GM12875 (cell line): ENCODE results near the gene HDAC4.

ENCODE experiments used
- H3K4me3 ChIP-seq: one replicate; pipeline ENCODE4 v1.5.1; 2011; ENCODE audit warnings: low read depth, low read length, control low read depth
- CTCF ChIP-seq: IDR thresholded peaks from 2 replicates; pipeline ENCODE4 v1.5.1; 2011; ENCODE audit warnings: low read depth, mild to moderate bottlenecking, control low read depth, inconsistent platforms, low read length, moderate library complexity, borderline replicate concordance; ENCODE audit not compliant: insufficient read depth

The HDAC4 gene

GRCh38 chr2:239250216-239251081 lies 150.4 kb downstream of the HDAC4 start:
- no peak overlapping the region for H3K4me3 ChIP-seq
- no peak for TF ChIP-seq CTCF

DNA sequence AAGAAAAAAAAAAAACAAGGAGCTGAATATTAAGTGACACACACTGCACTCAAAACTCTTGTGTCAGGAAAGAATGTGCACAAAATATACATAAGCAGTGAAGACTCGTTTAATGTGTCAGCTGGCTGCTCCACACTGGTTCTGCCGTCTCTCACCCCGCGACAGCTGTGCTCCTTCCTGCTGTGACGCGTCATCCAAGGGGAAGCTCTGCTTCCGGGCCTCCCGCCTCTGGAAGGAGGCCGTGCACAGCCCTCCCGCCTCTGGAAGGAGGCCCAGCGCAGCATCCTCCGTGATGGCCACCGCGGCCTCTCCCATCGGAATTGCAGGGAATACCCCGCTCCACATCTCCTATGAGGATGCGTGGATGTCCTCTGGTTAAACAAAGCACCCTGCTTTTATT lies 151.0 kb downstream of the HDAC4 start:
- TF ChIP-seq CTCF = no peak
- no peak overlapping the region for H3K4me3 ChIP-seq

DNA sequence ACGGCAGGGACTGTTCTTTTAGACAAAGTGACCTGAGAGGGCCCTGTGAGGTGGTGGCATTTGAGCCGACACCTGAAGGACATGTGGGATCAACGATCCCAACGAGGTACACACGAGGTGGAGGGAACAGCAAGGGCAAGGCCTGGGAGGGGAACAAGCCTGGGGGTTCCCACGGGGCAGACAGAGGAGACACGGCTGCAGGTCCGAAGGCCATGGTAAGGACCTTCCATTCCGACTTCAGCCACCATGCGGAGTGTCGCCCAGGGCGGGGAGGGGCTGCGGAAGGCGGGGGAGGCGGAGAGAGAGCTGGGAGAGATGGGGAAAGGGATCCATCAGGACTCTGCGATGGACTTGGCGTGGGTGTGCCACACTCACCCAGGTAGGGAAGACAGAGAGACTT lies 151.8 kb downstream of the HDAC4 start:
- H3K4me3 ChIP-seq = no peak overlapping the region
- no peak for TF ChIP-seq CTCF

DNA sequence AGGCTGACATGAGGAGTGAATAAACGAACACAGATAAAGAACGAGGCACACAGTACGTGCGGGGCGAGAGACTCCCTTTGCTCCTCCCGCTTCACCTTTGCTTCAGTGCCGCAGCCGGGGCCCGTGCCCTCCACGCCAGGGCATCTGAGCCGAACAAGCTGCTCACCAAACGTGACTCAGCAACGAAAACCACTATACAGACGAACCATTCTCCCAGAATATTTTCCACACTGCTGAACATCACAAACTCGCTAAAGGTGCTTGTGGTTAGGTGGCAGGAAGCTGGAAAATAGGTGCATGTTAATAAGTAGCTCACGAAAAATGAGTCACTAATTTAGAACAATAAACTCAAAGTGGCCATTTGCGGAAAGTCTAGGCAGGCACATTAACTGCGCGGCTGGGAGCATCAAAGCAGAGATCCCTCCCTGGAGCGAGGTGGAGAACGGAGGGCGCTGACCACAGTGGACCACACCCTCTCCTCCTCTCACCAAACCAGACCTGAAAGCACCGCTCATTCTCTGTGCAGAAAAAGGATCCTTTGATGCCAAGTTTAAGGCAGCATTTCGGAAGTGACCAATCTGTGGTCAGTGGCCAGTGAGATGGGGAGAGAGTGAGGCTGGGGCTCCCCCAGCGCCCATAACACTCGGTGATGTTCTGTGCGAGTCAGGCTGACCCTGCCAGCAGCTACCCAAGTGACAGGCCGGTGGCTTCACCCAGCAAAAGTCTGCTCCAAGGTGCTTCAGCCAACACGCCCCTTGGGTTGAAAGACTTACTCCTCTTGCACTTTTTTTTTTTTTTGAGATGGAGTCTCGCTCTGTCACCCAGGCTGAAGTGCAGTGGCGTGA lies 153.2 kb downstream of the HDAC4 start:
- no peak overlapping the region for H3K4me3 ChIP-seq
- no peak for TF ChIP-seq CTCF

DNA sequence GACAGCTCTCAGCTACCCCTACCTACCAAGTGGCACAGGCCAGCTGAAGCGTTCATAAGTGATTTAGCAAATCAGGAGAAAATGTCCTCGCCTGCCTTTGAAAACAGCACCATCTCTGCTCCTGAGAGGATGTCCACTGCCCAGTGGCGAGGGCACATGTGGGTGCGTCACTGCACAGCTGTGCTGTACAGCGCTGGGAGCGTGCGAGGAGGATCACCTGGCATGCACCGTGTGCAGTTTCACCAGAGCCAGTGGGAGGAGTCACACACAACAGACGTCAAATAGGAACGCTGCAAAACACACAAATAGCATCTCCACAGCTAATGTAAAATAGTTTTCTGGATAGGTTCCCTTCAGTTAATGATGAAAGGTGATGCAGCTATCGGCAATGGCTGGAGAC lies 154.1 kb downstream of the HDAC4 start:
- no peak for TF ChIP-seq CTCF
- no peak overlapping the region for H3K4me3 ChIP-seq

GRCh38 chr2:239245872-239246721 lies 154.7 kb downstream of the HDAC4 start:
- no peak for TF ChIP-seq CTCF
- H3K4me3 ChIP-seq = no peak overlapping the region
